OCI-LY3 (cell line): Measurements from ENCODE around the gene EIF2S2.

Experiments
- EZH2phosphoT487 ChIP-seq: fragments of 200-600 bp; shearing (Covaris generic); IDR thresholded peaks from 2 replicates; pipeline ENCODE4 v1.6.1; 2018; ENCODE audit warnings: antibody characterized with exemption, mixed run types, low read depth
- TF ChIP-seq, protein P1 (sequence below): fragments of 200-600, 300-600 bp; sonication (generic); IDR thresholded peaks from 2 replicates; pipeline ENCODE4 v1.5.1; 2014; ENCODE audit warnings: antibody characterized with exemption, low read length, low read depth

DNA sequence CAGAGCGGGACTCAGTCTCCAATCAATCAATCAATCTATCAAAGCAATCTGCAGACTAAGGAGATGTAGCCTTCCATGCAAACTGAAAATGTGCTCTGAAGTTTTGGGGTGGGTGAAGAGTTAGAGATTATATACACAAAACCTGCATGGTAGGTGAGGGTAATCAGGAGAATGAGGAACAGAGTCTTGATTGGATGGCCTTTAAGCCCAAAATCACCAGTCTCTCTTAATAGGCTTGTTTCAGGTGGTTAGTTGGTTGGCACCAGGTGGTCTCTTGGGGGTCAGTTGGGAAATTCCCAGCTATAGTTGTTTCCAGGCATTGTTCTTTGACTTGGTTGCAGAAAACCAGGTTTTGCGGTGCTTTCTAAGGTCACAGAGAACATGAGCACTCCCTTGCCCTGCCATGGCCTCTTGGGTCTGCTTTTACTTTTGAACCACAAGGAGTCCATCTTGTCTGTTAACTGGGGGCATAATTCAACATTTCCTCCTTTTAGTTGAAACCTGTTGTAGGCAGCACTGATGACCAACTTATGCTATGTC, 33.3 kb upstream of the EIF2S2 start:
- TF ChIP-seq, protein P1, sequence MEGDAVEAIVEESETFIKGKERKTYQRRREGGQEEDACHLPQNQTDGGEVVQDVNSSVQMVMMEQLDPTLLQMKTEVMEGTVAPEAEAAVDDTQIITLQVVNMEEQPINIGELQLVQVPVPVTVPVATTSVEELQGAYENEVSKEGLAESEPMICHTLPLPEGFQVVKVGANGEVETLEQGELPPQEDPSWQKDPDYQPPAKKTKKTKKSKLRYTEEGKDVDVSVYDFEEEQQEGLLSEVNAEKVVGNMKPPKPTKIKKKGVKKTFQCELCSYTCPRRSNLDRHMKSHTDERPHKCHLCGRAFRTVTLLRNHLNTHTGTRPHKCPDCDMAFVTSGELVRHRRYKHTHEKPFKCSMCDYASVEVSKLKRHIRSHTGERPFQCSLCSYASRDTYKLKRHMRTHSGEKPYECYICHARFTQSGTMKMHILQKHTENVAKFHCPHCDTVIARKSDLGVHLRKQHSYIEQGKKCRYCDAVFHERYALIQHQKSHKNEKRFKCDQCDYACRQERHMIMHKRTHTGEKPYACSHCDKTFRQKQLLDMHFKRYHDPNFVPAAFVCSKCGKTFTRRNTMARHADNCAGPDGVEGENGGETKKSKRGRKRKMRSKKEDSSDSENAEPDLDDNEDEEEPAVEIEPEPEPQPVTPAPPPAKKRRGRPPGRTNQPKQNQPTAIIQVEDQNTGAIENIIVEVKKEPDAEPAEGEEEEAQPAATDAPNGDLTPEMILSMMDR = no peak
- TF ChIP-seq EZH2phosphoT487 = no peak
